Measurements from ENCODE around the gene CTSL. TPM values are rescaled to one million over a fixed set of nuclear protein-coding genes. Genes with fewer than 3 reads are reported as not detected.
"Not testable (repeated sequence)": the region's sequence is repeated elsewhere in the genome, so short reads cannot be mapped to it uniquely, and the experiment has no call there.

CTSL gene
- polyA plus RNA-seq, 1 donor, result 37.5 TPM

DNA sequence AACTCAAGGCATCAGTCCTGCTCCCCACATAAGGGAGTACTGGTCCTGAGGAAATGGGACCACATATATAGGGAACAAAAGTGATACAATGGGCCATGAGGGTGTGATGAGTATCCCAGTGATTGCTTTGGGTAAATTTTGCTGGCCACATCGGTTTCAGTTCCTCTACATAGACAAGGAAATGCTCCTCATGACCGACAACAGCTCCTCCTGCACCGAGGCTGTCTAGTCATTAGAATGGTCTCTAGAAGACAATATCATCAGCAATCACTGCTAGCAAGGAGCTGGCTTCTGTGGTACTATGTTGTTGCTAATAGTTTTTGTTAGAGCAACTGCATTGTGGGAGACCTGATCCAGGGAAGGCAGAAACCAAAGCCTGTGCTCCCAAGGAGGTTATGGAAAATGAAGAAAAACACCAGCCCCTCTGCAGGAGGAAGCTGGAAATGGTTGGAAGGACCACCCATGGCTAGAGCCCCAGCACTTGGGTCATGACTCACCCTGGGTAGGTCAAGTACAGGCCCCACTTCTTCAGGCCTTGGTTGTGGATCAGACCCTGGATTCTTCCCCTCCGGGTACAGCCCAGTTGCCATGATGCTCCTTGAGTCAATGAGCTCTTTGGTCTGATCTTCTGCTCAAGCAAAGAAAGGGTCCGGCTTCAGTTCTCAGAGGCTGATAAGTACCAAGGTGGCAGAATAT, 3.4 kb upstream of the CTSL start:
- no peak for DNase-seq

GRCh38 chr9:87725356-87725899, 491 bp upstream of the CTSL start:
- DNase-seq, result no peak

- no peak for DNase-seq
These were observed 3.3 kb downstream of the CTSL start for GRCh38 chr9:87729246-87729645.

- DNase-seq, result no peak
These were observed 5.4 kb downstream of the CTSL start for GRCh38 chr9:87731321-87731720.

GRCh38 chr9:87732344-87732743, 6.4 kb downstream of the CTSL start:
- DNase-seq, result no peak

- no peak for DNase-seq
These were observed 6.8 kb downstream of the CTSL start for GRCh38 chr9:87732756-87733155.

- no peak for DNase-seq
These were observed 7.5 kb downstream of the CTSL start for GRCh38 chr9:87733273-87734052.

- no peak for DNase-seq
These were observed 8.2 kb downstream of the CTSL start for GRCh38 chr9:87734106-87734505.

DNA sequence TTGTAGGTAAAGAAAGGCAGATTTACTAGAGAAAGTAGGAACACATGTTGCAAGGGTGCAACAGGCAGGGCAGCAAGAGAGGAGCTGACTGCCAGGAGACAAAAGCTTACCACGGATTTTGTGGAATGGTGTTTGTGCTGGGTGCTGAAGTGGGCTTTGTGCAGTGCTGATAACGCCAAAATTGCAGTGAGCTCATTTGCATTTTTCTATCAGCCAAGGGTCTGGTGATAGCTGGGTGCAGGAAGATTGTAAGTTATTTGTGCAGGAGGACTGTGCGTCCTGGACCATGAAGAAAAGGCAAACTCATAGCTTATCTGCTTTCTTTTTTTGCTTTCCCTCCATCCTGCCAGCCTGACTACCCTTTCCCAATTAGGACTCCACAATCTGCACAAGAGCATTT, 13.6 kb downstream of the CTSL start:
- no peak for DNase-seq

- no peak for DNase-seq
These were observed 14.3 kb downstream of the CTSL start for GRCh38 chr9:87740209-87740608.

GRCh38 chr9:87741326-87741725, 15.4 kb downstream of the CTSL start:
- DNase-seq, result no peak

DNA sequence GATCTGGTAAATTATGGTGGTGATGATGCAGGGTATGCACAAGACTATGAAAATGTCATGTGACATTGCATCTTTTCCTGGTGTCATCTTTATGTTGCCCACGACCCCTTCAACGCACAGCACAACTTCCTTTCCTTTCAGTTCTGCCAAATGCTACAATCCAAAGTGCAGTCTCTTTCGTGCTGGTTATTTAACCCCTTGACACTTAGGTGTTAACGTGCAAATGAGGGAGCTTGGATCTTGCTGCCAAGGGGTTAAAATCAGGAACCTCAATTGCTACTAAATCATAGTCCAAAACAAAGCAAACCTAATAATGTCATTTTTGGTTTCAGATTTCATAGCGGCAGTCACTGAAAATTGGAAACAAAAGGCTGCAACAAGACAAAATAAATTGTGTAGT, 16.0 kb downstream of the CTSL start:
- DNase-seq, result no peak

- DNase-seq, result no peak
These were observed 17.0 kb downstream of the CTSL start for GRCh38 chr9:87742813-87743428.

- DNase-seq, result not testable (repeated sequence)
These were observed 18.3 kb downstream of the CTSL start for GRCh38 chr9:87744247-87744646.

- DNase-seq, result no peak
These were observed 20.3 kb downstream of the CTSL start for GRCh38 chr9:87746186-87746585.

DNA sequence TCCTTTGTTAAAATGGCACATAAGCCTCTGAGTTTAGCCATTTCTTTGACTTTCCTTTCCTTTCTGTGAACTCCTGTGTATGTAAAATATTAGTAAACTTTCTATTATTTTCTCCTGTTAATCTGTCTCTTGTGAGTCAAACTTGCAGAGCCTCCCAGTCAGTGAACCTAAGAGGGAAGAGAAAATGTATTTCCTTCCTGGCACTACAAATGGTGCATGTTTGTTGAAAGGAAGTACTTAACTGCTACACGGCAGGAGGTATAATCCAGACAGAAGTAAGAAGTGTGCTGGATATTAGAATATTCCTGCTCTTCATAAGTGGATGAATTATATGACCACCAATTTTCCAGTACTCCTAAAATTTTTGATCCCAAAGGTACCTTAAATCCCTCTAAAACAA, 23.0 kb downstream of the CTSL start:
- no peak for DNase-seq

- no peak for DNase-seq
These were observed 23.6 kb downstream of the CTSL start for GRCh38 chr9:87749335-87750035.

GRCh38 chr9:87750726-87751125, 24.8 kb downstream of the CTSL start:
- DNase-seq, result no peak

- DNase-seq, result no peak
These were observed 25.5 kb downstream of the CTSL start for GRCh38 chr9:87751423-87751822.

GRCh38 chr9:87751868-87752267, 25.9 kb downstream of the CTSL start:
- DNase-seq, result no peak

DNA sequence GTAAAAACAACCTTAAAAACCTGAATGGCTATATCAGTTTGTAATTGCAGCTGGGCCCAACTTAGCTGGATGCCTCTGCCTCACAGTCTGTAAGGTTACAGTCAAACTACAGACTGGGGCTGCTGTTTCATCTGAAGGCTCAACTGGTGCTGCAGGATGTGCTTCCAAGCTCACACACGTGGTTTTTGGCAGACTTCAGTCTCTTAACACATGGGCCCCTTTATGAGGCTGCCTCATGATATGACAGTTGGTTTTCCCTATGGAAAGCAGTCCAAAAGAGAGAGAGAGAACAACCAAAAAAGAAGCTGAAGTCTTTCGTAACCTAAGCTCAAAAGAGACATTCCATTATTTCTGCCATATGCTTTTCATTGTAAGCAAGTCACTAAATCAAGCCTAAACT, 27.4 kb downstream of the CTSL start:
- no peak for DNase-seq

DNA sequence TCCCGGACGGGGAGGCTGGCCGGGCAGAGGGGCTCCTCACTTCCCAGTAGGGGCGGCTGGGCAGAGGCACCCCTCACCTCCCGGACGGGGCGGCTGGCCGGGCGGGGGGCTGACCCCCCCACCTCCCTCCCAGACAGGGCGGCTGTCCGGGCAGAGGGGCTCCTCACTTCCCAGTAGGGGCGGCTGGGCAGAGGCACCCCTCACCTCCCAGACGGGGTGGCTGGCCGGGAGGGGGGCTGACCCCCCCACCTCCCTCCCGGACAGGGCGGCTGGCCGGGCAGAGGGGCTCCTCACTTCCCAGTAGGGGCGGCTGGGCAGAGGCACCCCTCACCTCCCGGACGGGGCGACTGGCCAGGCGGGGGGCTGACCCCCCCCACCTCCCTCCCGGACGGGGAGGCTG, 32.4 kb downstream of the CTSL start:
- not testable (repeated sequence) for DNase-seq

- not testable (repeated sequence) for DNase-seq
These were observed 34.1 kb downstream of the CTSL start for GRCh38 chr9:87759980-87760379.
